ENCODE measurements around the gene KRTAP9-9.
"Not testable (repeated sequence)": the region's sequence is repeated elsewhere in the genome, so short reads cannot be mapped to it uniquely, and the experiment has no call there.

The KRTAP9-9 gene

GRCh38 chr17:41255381-41256290, at the start of gene KRTAP9-9:
KRTAP9-9 (plus strand) TSS chr17:41255384.
- not testable (repeated sequence) for DNase-seq

DNA sequence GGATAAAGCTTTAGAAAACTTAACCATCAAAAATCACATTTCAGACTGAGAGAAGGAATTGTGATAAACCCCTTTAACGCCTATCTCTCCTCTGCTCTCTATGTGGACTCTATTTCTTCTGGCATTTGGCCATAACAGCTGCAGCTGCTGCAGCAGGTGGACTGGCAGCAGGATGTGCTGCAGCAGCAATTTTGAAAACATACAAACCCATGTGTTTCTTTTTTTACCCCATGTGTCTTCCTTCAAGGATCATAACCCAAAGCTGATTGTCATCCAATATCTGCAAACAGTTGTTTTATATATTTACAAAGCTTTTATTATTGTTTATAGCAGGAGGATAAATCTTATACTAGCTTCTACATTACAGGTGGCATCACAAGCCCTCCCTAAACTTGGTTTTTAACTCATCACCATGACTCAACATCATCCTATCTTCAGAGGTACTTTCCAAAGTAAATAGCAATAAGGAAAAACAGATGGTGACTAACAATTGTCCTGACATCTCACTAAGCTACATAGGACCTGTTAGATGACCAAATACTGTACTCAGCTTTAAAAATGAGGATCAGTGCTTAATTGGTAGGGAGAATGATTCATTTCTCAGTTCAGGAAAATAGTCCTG, 43.2 kb upstream of the KRTAP9-9 start:
- peak; percentile 3 for DNase-seq

DNA sequence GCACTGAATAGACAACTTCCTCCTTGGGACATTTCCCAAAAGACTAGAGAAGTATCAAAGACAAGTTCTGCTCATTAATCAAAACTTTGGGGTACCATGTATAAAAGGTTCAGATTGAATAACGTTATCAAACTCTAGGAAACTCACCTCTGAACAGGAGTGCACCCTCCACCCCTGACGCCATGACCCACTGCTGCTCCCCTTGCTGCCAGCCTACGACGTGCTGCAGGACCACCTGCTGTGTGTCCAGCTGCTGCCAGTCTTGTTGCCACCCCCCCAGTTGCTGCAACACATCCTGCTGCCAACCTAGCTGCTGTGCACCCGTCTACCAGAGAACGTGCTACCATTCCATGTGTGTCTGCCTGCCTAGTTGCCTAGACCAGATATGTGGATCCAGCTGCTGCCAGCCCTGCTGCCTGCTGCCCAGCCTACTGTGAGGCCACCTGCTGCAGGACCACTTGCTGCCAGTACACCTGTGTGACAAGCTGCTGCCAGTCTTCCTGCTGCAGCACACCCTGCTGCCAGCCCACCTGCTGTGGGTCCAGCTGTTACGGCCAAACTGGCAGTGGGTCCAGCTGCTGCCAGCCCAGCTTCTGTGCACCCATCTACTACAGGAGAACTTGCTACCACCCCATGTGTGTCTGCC, 42.5 kb upstream of the KRTAP9-9 start:
- no peak for DNase-seq

- DNase-seq: no peak
These were observed 39.5 kb upstream of the KRTAP9-9 start for GRCh38 chr17:41215681-41216080.

DNA sequence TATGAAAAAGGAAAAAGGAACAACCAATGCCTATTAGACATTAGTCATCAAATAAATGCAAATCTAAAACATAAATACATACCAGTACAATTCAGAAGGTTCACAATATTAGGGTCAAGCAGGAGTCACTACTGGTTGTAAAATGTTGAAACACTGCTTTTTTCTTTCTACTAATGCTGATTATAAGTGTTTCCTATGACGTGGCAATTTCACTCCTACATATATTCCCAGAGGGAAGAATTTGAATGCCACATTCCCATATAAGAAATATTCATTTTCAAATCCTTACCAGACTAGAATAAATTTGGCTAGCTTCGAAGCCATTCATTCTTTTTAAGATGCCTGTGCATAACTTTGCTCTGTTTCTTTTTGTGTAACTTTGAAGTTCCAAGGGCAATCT, 31.4 kb upstream of the KRTAP9-9 start:
- no peak for DNase-seq

- no peak for DNase-seq
These were observed 29.1 kb upstream of the KRTAP9-9 start for GRCh38 chr17:41226051-41226450.

DNA sequence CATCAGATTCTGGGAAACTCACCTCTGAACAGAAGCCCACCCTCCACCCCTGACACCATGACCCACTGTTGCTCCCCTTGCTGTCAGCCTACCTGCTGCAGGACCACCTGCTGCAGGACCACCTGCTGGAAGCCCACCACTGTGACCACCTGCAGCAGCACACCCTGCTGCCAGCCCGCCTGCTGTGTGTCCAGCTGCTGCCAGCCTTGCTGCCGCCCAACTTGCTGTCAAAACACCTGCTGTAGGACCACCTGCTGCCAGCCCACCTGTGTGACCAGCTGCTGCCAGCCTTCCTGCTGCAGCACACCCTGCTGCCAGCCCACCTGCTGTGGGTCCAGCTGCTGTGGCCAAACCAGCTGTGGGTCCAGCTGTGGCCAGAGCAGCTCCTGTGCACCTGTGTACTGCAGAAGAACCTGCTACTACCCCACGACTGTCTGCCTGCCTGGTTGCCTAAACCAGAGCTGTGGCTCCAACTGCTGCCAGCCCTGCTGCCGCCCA, 28.5 kb upstream of the KRTAP9-9 start, which contains the start of gene KRTAP9-2:
Gene KRTAP9-2, plus strand, starts transcription at position 51 of the 498 bp plus-strand sequence. Its CDS starts 7 bp downstream, at position 58.
- not testable (repeated sequence) for DNase-seq

- no peak for DNase-seq
These were observed 25.1 kb upstream of the KRTAP9-9 start for GRCh38 chr17:41230094-41230493.

DNA sequence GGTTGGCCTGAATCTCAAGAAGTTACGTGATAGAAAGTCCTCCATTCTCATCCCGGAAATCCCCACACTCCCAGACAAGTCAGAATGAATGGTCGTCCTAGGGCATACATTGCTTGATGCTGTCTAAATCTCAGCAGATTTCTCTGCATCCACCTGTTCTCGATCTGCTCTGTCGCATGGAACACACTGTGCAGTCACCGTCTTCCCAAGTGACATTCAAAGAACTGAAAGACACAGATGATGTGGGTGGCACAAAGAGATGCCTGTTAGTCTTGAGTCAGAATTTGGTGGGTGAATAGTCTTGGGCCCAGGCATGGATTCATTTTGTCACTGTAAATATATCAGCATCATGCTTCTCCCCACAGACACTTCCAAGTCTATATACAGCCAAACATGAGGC, 23.5 kb upstream of the KRTAP9-9 start:
- DNase-seq: no peak

DNA sequence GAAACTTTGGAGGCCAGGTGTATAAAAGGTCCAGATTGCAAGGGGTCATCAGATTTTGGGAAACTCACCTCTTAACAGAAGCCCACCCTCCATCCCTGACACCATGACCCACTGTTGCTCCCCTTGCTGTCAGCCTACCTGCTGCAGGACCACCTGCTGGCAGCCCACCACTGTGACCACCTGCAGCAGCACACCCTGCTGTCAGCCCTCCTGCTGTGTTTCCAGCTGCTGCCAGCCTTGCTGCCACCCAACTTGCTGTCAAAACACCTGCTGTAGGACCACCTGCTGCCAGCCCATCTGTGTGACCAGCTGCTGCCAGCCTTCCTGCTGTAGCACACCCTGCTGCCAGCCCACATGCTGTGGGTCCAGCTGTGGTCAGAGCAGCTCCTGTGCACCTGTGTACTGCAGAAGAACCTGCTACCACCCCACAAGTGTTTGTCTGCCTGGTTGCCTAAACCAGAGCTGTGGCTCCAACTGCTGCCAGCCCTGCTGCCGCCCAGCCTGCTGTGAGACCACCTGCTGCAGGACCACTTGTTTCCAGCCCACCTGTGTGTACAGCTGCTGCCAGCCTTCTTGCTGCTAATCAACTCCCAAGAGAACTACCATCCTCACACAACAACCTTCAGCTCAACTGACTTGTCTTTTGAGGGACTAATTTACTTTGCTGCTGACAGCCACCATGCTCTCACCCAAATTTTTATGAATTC, 22.6 kb upstream of the KRTAP9-9 start, which contains the start of gene KRTAP9-3:
Gene KRTAP9-3, plus strand, starts transcription at position 51 of the 707 bp plus-strand sequence. Its CDS starts 53 bp downstream, at position 104.
- DNase-seq: not testable (repeated sequence)

- DNase-seq: not testable (repeated sequence)
These were observed 18.1 kb upstream of the KRTAP9-9 start for GRCh38 chr17:41237116-41237515.

GRCh38 chr17:41237949-41238437, 17.2 kb upstream of the KRTAP9-9 start, which contains the start of gene KRTAP9-8:
KRTAP9-8 (plus strand) TSS chr17:41237999; CDS start chr17:41238052, 53 bp downstream.
- not testable (repeated sequence) for DNase-seq

- not testable (repeated sequence) for DNase-seq
These were observed 8.0 kb upstream of the KRTAP9-9 start for GRCh38 chr17:41246995-41247787.

GRCh38 chr17:41249637-41250240, 5.4 kb upstream of the KRTAP9-9 start, which contains the start of gene KRTAP9-4:
KRTAP9-4 (plus strand) TSS chr17:41249687; CDS start chr17:41249721, 34 bp downstream.
- DNase-seq: not testable (repeated sequence)

DNA sequence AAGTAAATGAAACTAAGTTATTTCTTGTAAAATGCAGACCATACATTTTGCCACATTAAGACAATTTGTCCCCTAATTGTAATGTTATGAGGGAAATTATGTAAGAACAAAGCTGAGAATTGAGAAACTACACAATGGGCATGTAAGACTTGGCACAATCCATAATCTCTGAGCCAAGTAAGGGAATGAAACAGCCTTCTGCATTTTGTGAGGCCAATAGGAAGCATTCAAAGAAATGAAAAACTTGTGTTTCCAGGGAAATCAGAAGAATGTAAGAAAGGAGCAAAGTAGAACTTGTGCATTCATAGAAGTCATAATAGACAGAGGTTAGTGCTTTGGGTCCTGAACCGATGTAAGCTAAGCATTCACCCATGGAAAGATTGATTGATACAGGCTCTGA, 3.9 kb upstream of the KRTAP9-9 start:
- DNase-seq: no peak

DNA sequence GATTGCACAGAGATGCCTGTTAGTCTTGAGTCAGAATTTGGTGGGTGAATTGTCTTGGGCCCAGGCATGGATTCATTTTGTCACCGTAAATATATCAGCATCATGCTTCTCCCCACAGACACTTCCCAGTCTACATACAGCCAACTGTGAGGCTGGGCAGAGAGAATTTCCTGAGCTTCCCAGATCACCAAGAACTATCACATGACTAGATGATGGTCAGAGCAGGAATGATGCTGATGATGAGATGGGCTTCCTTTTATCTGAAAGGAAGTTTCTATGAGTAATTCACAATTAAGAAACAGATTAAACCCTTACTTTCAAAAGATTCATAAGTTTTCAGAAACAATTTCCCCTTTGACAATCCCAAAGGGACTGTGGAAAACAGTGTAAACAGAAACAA, 323 bp upstream of the KRTAP9-9 start:
- DNase-seq: no peak

DNA sequence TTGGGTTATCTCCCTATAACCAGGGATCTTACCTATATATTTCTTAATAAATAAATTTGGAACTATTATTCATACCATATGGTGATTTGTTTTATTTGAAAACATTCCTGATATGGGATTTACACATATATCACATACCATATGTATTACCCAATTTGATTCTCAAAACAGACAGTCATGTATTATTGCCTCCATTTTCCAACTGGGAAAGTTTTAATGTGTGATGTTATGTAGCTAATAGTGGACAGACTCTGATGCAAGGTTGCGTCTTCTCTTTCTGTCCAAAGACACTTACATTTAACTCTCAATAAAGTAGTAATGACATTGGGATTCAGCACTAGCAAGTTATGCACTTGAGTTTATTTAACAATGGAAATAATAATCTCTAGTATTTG, 1.1 kb downstream of the KRTAP9-9 start:
- no peak for DNase-seq

GRCh38 chr17:41258406-41258805, 3.2 kb downstream of the KRTAP9-9 start:
- DNase-seq: no peak

DNA sequence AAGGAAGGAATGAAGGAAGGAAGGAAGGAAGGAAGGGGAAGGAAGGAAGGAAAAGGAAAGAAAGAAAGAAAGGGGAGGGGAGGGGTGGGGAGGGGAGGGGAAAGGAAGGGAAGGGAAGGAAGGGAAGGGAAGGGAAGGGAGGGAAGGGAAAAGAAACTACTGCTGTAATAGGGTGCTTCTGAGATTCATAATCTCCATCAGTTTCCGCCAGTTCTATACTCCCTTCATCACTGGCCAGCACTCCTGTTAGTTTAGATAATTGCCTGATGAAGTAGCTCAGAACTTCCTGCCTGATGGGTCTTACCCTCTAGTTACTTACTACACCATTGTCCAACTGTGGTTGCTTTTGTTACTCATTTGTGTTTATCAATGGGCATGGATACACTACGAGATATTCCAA, 8.0 kb downstream of the KRTAP9-9 start:
- no peak for DNase-seq

GRCh38 chr17:41264599-41264998, 9.4 kb downstream of the KRTAP9-9 start:
- no peak for DNase-seq

DNA sequence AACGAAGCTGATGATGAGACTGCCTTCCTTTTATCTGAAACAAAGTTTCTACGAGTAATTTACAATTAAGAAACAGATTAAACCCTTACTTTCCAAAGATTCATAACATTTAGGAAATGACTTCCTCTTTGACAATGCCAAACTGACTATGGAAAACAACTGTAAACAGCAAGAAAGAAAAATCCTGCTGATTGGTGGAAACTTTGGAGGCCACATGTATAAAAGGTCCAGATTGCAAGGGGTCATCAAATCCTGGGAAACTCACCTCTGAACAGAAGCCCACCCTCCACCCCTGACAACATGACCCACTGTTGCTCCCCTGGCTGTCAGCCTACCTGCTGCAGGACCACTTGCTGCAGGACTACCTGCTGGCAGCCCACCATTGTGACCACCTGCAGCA, 9.9 kb downstream of the KRTAP9-9 start, which contains the start of gene KRTAP9-6:
Gene KRTAP9-6, plus strand, starts transcription at position 301 of the 400 bp plus-strand sequence. Its CDS starts 0 bp downstream, at position 301.
- no peak for DNase-seq

All from amniotic stem cell (primary cell).